ENCODE measurements around the gene LDLRAD4.

LDLRAD4 gene

GRCh38 chr18:13388586-13389490 lies 170.3 kb downstream of the LDLRAD4 start:
- DNase-seq (ENCODE audit: low spot score) = no peak

DNA sequence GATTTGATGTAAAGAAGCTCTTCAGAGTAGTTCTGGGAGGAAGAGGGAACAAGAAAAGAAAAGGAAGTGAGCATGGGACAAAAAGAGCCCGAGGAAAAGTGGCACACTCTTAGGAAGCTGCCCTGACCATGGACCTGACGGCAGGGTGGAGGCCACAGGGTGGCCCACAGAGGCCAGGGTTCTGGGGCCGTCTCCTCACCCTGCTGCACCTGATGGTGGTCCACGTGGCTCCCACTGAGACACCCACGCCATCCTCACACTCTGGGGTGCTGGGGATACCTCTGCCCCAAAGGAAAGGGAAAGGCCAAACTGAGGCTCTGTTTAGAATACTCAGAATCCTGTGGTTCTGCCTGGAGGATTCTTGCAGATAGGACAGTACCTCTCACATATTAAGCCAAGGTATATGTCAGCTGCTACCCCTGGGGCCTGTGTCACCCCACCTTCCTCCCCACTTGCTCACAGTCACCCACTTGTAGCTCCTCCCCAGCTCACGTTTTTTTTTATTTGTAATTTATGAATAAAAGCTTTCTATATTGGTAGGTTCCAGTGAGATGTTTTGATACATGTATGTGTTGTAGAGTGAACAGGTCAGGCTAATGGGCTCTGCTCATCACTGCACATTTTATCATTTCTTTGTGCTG lies 171.1 kb downstream of the LDLRAD4 start:
- no peak for DNase-seq (ENCODE audit: low spot score)

- DNase-seq (ENCODE audit: low spot score) = no peak
Measured at GRCh38 chr18:13390196-13390595, 171.6 kb downstream of the LDLRAD4 start.

DNA sequence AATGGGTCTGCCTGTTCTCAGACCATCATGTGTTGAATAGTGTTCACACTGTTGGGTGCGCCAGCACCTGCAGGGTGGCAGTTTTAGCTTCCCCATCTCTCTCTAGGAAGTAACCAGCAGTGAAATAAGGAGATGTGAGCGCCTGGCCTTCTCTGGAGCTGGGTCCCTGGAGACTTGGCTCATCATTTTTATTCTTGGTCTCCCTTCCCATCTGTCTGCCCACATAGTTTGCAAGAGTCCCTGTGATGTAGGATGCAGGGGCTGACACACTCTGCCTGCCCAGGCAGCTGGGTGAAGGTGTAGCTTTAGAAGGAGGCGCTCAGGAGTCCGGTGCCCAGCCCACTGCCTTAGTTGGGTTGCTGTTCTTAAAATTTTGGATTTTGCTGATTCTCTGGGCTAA lies 172.2 kb downstream of the LDLRAD4 start:
- DNase-seq (ENCODE audit: low spot score) = no peak

DNA sequence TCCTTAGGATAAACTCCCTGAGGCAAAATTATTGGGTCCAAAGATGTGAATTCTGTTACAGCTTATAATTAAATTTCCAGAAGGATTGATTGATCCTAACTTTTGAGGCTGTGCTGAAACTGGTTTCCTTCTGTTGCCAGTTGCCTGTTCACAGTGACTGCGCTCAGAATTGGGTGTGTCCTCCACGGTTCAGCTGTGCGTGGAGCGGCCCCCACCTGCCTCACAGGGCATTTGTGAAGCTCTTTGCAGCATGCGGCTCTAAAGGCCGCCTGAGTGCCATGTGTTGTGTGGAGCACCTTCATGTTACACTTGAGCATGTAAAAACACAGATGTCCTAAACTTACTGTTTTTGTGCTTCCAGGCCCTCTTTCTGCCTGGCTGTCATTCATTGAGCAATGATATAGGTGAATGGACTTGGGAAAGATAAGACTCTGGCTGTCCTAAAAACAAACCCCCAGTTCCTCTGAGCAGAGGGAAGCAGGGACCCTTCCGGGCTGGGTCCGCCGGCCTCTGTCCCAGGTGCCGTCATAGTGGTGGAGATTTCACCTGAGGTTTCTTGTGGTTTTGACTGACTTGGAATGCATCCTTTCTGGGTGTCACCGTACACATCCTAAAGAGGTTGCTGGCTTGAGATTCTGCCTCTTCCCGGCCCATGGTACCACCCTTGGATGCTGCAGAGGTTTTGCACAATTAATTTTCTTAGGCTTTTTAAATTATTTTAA lies 173.6 kb downstream of the LDLRAD4 start:
- DNase-seq (ENCODE audit: low spot score) = no peak

GRCh38 chr18:13392899-13393298 lies 174.3 kb downstream of the LDLRAD4 start:
- DNase-seq (ENCODE audit: low spot score) = no peak

DNA sequence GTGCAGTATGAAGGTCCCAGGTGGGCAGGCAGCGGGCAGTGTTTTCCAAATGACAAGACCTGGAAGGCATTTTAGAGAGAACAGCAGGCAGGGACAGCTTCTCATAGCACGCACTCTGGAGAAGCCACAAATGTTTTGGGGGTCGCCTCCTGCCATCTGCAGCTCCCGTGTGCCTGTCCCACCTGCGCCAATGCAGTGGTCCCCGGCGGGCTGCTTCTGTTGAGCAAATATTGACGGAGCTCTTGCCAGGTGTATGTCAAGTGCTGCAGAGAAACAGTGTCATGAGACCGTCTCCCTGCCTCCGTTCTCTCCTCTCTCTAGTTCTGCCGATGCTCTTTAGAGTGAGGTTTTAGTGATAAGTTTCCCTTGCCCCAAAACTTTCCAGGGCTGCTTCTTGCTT lies 174.8 kb downstream of the LDLRAD4 start:
- DNase-seq (ENCODE audit: low spot score) = no peak

GRCh38 chr18:13394801-13395200 lies 176.2 kb downstream of the LDLRAD4 start:
- no peak for DNase-seq (ENCODE audit: low spot score)

- DNase-seq (ENCODE audit: low spot score) = no peak
Measured at GRCh38 chr18:13395577-13395976, 177.0 kb downstream of the LDLRAD4 start.

- no peak for DNase-seq (ENCODE audit: low spot score)
Measured at GRCh38 chr18:13397504-13398163, 179.1 kb downstream of the LDLRAD4 start.

GRCh38 chr18:13398631-13399030 lies 180.1 kb downstream of the LDLRAD4 start:
- no peak for DNase-seq (ENCODE audit: low spot score)

GRCh38 chr18:13399511-13399910 lies 181.0 kb downstream of the LDLRAD4 start:
- DNase-seq (ENCODE audit: low spot score) = no peak

GRCh38 chr18:13400636-13401315 lies 182.2 kb downstream of the LDLRAD4 start:
- DNase-seq (ENCODE audit: low spot score) = no peak

- no peak for DNase-seq (ENCODE audit: low spot score)
Measured at GRCh38 chr18:13401404-13401803, 182.8 kb downstream of the LDLRAD4 start.

DNA sequence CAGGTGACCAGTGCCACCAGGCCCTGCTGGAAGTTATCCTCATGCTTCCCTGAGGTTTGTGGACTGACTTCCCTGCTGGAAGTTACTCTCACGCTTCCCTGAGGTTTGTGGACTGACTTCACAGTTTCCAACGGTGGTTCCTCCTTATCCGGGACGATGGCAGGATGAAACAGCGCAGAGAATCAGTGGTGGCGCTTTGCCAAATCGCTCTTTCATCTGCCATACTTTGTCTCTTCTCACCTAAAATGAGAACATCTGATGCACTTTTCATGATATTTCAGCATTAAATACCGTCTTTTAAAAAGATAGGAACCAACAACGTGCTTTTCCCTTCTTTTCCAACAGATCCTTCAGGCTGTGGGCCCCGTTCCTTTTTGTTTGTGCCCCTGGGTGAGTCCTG lies 183.3 kb downstream of the LDLRAD4 start:
- no peak for DNase-seq (ENCODE audit: low spot score)

DNA sequence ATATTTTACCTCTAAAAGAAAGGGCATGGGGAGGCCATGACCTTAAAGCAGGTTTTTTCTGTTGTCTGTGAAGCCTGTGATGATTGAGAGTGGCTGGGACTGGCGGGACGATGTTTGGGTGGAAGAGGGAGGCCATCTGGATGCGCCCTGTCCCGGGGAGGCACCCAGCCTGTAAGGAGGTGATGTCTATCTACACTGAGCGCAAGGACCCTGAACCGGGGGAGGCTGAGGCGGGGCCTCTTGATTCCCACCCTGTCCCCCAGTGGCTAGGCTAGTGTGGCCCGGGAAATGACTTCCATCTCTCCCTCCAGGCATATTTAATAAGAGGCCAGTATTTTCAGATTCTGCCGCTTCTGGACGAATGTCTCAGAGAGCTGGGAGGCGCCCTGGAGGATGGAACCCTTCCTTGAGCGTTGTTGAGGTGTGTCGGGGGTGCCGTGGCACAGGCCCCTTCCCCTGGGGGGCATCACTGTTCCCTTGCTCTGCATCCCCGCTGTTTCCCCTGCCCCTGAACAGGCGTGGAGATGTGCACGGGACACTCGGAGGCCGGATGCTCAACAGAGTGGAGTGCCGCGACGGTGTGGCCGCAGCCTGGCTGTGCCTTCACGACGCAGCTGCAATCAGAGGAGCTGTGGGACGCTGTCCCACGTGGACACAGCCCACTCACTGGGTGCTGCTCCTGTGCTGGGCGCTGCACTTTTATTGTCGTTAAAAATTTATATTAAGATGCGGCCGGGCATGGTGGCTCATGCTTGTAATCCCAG lies 185.4 kb downstream of the LDLRAD4 start:
- DNase-seq (ENCODE audit: low spot score) = no peak

GRCh38 chr18:13405305-13406038 lies 186.9 kb downstream of the LDLRAD4 start:
- no peak for DNase-seq (ENCODE audit: low spot score)

- no peak for DNase-seq (ENCODE audit: low spot score)
Measured at GRCh38 chr18:13406049-13406615, 187.6 kb downstream of the LDLRAD4 start.

DNA sequence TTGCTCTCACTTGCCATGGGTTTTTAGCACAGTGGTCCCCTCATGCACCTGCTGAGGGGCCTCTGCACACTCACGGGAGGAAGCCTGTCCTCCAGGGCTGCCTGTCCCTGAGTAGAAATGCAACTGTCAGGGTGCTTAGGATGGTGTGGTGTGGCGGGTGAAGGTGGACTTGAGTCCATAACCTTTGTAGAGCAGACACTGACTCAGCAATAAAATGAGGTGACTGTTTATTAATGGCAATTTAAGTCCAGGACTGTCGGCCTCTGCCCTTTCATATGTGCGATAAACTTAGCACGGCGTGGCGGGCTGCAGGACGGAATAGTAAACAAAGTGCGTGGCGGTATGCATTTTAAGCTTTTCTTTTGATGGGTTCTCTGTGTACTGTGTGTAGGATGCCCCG lies 188.2 kb downstream of the LDLRAD4 start:
- no peak for DNase-seq (ENCODE audit: low spot score)

DNA sequence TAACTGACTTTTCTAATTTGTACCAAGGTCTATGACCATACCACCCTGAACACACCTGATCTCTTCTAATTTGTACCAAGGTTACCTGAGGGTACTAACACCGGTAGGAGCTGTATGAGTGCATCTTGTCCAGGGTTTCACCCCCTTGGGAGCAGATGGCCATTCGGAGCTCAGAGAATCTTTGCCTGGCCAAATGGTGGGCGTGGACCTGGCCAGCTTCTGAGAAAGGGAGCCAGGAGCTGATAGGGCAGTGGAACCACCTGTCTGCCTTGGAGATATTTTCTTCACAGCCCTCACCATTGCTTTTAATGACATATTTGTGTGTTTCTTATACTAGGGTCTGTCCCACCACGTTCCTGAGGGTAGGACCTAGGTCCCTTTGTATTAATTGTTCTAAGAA lies 188.9 kb downstream of the LDLRAD4 start:
- DNase-seq (ENCODE audit: low spot score) = no peak

Measured in RKO (cell line).